Ectodermal cell (in vitro differentiated cells): Measurements from ENCODE around the gene WDFY3.
A peak's percentile ranks its signal among the peaks of the same experiment; 100 is the strongest.

Source experiments
- H3K27ac ChIP-seq: 2 replicates; pipeline ENCODE4 v1.7.0; 2013; ENCODE audit warnings: mild to moderate bottlenecking, low read depth, low read length; ENCODE audit not compliant: insufficient read depth, poor library complexity, severe bottlenecking
- H3K27me3 ChIP-seq: 2 replicates; pipeline ENCODE4 v1.7.0; 2013; ENCODE audit warnings: mild to moderate bottlenecking, low read length; ENCODE audit not compliant: insufficient read depth, control insufficient read depth, poor library complexity, severe bottlenecking
- H3K36me3 ChIP-seq: one replicate; pipeline ENCODE4 v1.7.0; 2013; ENCODE audit warnings: low read length; ENCODE audit not compliant: control insufficient read depth, insufficient read depth
- H3K4me1 ChIP-seq: one replicate; pipeline ENCODE4 v1.7.0; 2013; ENCODE audit warnings: low read length; ENCODE audit not compliant: control insufficient read depth, insufficient read depth
- H3K4me3 ChIP-seq: 2 replicates; pipeline ENCODE4 v1.7.0; 2013; ENCODE audit warnings: low read depth, low read length, control low read depth; ENCODE audit not compliant: insufficient read depth
- H3K9me3 ChIP-seq: 2 replicates; pipeline ENCODE4 v1.7.0; 2013; ENCODE audit warnings: mild to moderate bottlenecking, low read length, moderate library complexity; ENCODE audit not compliant: control insufficient read depth
- WGBS, 2 experiments: methylation state at CpG; one replicate each; pipeline ENCODE4 v1.1.7; 2013; ENCODE audit warnings: missing lambda C conversion rate in 2 of 2; 5-methylcytosine and 5-hydroxymethylcytosine counted together

The WDFY3 gene

DNA sequence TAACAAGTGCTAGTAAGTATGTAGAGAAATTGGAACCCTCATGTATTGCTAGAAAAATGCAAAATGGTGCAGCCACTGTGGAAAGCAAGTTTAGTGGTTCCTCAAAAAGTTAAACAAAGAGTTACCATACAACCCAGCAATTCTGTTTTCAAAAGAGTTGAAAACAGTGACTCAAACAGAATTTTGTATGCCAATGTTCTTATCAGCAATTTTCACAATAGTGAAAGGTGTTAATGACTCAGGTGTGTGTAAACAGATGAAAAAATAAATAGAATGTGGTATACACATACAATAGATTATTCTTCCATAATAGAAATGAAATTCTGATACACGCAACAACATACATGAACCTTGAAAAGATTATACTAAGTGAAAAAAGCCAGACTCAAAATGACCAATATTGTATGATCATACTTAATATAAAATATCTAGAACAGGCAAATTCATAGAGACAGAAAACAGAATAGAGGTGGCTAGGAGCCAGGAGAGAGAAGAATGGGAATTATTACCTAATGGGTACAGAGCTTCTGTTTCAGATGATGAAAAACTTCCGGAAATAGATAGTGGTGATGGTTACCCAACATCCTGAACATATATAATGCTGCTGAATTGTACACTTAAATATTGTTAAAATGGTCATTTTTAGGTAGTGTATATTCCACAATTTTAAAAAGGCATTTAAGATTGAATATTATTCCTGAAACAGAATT is 51.6 kb downstream of the WDFY3 start:
- H3K27ac ChIP-seq, result no peak overlapping the region
- no peaks in the 10 kb centered on the region for H3K36me3 ChIP-seq
- no peaks in the 10 kb centered on the region for H3K4me1 ChIP-seq
- no peak overlapping the region for H3K4me3 ChIP-seq
- no peaks in the 10 kb centered on the region for H3K27me3 ChIP-seq
- no peaks in the 10 kb centered on the region for H3K9me3 ChIP-seq
- 91 to 100% methylated on average over 1 of the region's 2 CpGs for WGBS, 2 experiments

DNA sequence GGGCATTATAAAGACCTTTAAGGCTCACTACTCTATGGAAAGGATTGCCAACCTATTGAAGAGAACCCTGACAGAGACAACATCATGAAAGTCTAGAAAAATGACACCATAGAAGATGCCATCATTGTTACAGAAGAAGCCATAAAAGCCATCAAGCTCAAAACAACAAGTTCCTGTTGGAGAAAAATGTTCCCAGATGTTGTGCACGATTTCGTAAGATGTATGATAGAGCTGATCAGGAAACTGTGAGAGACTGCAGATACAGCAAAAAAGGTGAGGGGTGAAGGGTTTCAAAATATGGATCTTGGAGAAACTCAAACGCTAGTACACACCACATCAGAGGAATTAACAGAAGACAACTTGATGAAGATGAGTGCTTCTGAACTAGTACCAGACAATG is 53.3 kb downstream of the WDFY3 start:
- Histone ChIP-seq H3K9me3 (no peaks in the 10 kb centered on the region), H3K4me1 (no peaks in the 10 kb centered on the region)
- 94 to 96% methylated on average over 3 of the region's 3 CpGs for WGBS, 2 experiments

DNA sequence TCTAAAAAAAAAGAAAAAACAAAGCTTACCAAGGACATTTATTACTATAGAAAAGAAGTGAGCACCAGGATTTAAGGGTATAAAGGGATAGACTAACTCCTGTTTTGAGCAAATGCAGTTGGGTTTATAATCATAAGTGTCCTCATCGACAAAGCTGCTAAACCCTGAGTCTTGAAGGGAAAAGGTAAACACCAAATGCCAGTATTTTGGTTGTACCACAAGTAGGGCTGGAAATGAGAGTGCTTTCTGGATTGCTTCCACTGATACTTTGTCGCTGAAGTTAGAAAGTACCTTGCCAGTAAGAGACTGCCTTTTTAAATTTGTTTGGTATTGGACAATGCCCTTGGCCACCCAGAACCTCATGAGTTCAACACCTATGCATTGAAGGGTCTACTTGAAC is 53.7 kb downstream of the WDFY3 start:
- Histone ChIP-seq H3K4me1 (no peaks in the 10 kb centered on the region), H3K27me3 (no peaks in the 10 kb centered on the region), H3K9me3 (no peaks in the 10 kb centered on the region), H3K36me3 (no peaks in the 10 kb centered on the region), H3K4me3 (no peak overlapping the region), H3K27ac (no peak overlapping the region)
- 94 to 99% methylated on average over 2 of the region's 2 CpGs for WGBS, 2 experiments

More for the DNA sequence above, 53.3 kb downstream of the WDFY3 start:
- Histone ChIP-seq H3K27me3 (no peaks in the 10 kb centered on the region), H3K27ac (no peak overlapping the region), H3K4me3 (no peak overlapping the region), H3K36me3 (no peaks in the 10 kb centered on the region)

DNA sequence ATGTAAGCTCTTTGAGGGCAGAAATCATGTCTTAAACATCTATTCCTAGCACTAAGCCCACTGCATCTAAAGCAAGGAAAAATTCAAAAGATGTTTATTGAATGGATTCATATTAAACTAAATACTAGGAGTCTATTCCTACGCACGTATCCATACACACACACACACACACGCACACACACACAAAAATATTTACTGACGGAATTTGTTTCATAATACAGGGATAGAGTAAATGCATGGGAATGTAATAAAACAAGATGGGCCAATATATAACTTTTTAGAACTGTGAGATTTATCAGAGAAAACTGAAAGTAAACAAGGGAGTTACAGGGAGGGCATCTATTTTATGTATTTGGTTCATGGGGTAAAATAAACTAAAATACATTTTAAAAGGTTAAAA is 57.6 kb downstream of the WDFY3 start:
- 97 to 100% methylated on average over 1 to 4 of the region's 4 CpGs for WGBS, 2 experiments
- H3K9me3 ChIP-seq, result no peaks in the 10 kb centered on the region
- H3K27me3 ChIP-seq, result no peaks in the 10 kb centered on the region
- H3K4me1 ChIP-seq, result no peaks in the 10 kb centered on the region
- H3K4me3 ChIP-seq, result no peak overlapping the region
- H3K27ac ChIP-seq, result no peak overlapping the region
- H3K36me3 ChIP-seq, result no peaks in the 10 kb centered on the region

DNA sequence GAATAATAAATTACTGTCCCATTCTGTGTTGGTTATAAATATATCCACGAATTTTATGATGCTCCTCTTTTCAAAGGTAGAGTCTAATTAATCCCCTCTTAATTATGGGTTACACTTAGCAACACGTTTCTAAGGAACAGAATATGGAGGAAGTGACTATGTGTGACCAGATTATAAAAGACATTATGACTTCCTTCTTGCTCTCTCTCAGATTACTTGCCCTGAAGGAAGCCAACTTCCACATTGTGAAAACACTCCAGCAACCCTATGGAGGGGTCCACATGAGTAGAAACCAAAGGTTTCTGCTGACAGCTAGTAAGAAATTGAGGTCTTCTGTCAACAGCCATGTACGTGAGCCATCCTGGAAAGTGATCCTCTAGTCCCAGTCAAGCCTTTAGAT is 59.3 kb downstream of the WDFY3 start:
- Histone ChIP-seq H3K27me3 (no peaks in the 10 kb centered on the region), H3K27ac (no peak overlapping the region), H3K4me1 (no peaks in the 10 kb centered on the region), H3K36me3 (no peaks in the 10 kb centered on the region), H3K9me3 (no peaks in the 10 kb centered on the region), H3K4me3 (no peak overlapping the region)
- WGBS, 2 experiments, result 96 to 97% methylated on average over 1 to 3 of the region's 3 CpGs

DNA sequence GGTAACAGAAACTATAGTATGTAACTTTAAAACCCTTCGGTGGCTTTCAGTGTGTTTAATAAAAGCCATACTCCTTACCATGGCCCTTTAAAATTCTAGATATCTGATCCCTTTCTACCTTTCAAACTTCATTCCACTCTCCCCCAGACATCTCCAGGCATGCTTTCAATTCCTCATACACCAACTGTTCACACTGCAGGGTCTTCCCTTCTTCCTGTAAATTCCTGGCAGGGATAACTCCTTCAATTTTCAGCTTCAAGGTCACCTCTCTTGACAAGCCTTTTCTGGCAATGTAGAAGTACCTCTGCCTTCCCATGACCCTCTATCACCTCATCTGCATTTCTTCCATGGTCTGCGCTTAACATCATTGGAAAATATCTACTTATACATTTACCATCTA is 60.8 kb downstream of the WDFY3 start:
- Histone ChIP-seq H3K4me1 (no peaks in the 10 kb centered on the region), H3K27ac (no peak overlapping the region), H3K4me3 (no peak overlapping the region), H3K27me3 (no peaks in the 10 kb centered on the region), H3K9me3 (no peaks in the 10 kb centered on the region), H3K36me3 (no peaks in the 10 kb centered on the region)
- 97% methylated on average over 2 of the region's 2 CpGs for WGBS, 2 experiments

DNA sequence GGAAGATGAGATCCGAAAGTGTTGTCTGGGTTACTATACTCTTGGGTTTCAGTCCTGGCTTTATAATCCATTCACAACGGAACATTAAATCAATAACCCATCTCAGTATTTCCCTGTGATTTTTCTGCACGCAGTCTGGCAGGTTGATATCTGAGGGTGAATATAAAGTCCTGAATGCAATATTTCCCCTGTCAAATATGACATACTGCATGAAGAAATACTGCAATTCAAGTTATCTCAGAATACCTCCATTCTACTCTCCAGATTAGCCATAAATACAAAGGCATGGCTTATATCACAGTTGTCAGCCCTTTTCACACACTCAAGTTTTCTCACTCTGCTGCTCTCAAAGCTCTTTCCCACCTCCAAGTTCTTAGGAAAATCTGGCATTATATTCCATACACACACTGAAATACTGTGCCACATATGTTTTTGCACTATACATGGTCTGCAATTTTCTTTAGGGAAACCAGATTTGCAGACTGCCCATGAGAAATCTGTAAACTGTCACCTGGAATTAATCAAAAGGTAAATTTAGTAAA is 64.7 kb downstream of the WDFY3 start:
- no peak overlapping the region for H3K4me3 ChIP-seq
- no peaks in the 10 kb centered on the region for H3K9me3 ChIP-seq
- no peak overlapping the region for H3K27ac ChIP-seq
- 96 to 100% methylated on average over 2 to 3 of the region's 3 CpGs for WGBS, 2 experiments
- H3K27me3 ChIP-seq, result no peaks in the 10 kb centered on the region
- H3K4me1 ChIP-seq, result no peaks in the 10 kb centered on the region
- H3K36me3 ChIP-seq, result no peaks in the 10 kb centered on the region

DNA sequence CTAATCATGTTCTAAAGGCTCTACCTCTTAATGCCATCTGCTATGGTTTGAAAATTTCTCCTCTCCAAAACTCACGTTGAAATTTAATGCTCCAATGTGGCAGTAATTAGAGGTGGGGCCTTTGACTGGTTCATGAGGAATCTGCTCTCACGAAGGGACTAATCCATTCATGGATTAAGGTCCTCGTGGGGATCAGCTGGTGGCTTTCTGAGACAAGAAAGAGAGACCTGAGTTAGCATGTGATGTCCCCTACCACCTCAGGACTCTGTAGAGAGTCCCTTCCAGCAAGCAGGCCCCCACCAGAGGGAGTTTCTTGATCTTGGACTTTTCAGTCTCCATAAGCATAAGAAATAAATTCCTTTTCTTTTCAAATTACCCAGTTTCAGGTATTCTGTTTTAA is 65.3 kb downstream of the WDFY3 start:
- Histone ChIP-seq H3K27ac (peak overlapping the region; percentile 36), H3K4me1 (no peaks in the 10 kb centered on the region), H3K27me3 (no peaks in the 10 kb centered on the region), H3K9me3 (no peaks in the 10 kb centered on the region), H3K36me3 (no peaks in the 10 kb centered on the region), H3K4me3 (no peak overlapping the region)
- 62 to 75% methylated on average over 3 of the region's 3 CpGs for WGBS, 2 experiments

DNA sequence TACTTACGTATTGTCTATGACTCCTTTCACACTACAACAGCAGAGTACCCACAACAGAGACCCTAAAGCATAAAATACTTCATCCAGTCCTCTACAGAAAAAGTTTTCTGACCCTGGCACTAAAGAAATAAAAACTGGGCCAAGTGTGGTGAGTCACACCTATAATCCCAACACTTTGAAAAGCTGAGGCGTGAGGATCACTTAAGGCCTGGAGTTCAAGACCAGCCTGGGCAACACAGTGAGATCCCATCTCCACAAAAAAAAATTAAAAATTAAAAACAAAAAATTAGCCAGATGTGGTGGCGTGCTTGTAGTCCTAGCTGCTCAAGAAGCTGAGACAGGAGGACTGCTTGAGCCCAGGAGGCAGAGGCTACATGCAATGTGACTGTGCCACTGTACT is 66.9 kb downstream of the WDFY3 start:
- H3K4me1 ChIP-seq, result no peaks in the 10 kb centered on the region
- WGBS, 2 experiments, result 94% methylated on average over 3 of the region's 3 CpGs
- no peaks in the 10 kb centered on the region for H3K36me3 ChIP-seq
- no peaks in the 10 kb centered on the region for H3K27me3 ChIP-seq
- H3K4me3 ChIP-seq, result no peak overlapping the region
- no peak overlapping the region for H3K27ac ChIP-seq
- no peaks in the 10 kb centered on the region for H3K9me3 ChIP-seq

DNA sequence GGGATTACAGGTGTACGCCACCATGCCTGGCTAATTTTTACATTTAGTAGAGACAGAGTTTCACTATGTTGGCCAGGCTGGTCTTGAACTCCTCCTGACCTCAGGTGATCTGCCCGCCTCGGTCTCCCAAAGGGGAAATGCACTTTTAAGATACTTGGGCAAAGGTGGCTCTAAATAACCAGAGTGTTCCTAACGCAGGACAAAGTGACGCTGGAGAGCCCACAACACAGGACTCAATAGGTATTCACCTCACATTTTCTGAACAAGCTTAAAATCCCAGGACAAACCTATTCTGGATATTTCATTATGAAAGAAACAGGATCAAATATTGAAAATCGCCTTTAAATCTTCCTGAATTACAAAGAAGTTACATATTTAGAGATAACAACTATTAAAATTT is 69.0 kb downstream of the WDFY3 start:
- Histone ChIP-seq H3K4me1 (no peaks in the 10 kb centered on the region), H3K4me3 (no peak overlapping the region), H3K27ac (no peak overlapping the region), H3K36me3 (no peaks in the 10 kb centered on the region), H3K9me3 (no peaks in the 10 kb centered on the region), H3K27me3 (no peaks in the 10 kb centered on the region)
- WGBS, 2 experiments, result 88 to 92% methylated on average over 5 to 6 of the region's 6 CpGs
